Gastroesophageal sphincter (tissue), 3 donors: ENCODE results near the gene RAB4A.

Experiments used
- CTCF ChIP-seq, 4 experiments: fragments of 200-600 bp in 2 of 4; fragments of 450-650 bp in 2 of 4; sonication (generic) in 1 of 4; IDR thresholded peaks; one replicate each; pipeline ENCODE4 v1.5.1; 2017 to 2019; ENCODE audit warnings: antibody characterized with exemption in 4 of 4, mild to moderate bottlenecking in 2 of 4, moderate library complexity in 2 of 4
- POLR2AphosphoS5 ChIP-seq: sonication (generic); formaldehyde crosslinking; IDR thresholded peaks from one replicate; pipeline ENCODE4 v1.6.1; 2017; ENCODE audit warnings: antibody characterized with exemption

GRCh38 chr1:229303855-229304254 lies 32.9 kb downstream of the RAB4A start:
- TF ChIP-seq POLR2AphosphoS5 (no peak), CTCF (IDR thresholded peaks at IDR 0.05) (no peak)
